Activated B cell treated with CpG ODN at 0.5 μM for 24 hours (primary cell): Measurements from ENCODE around the gene SMAD3. TPM values are rescaled to one million over a fixed set of nuclear protein-coding genes. Genes with fewer than 3 reads are reported as not detected.

Experiments used
- ATAC-seq: fragments of 200-7000 bp; cut with Tn5 transposase; one replicate; pipeline ENCODE4 v1.10.0; 2021; ENCODE audit warnings: low read depth, mild to moderate bottlenecking, moderate library complexity
- CTCF ChIA-PET: fragments of 350-600 bp; sonication (Branson Sonifier 250); formaldehyde crosslinking; loops from one replicate; lab custom pipeline; 2021; ENCODE audit warnings: antibody characterized with exemption; lab: Charles Lee
- POLR2A ChIA-PET: fragments of 350-600 bp; sonication (Branson Sonifier 250); formaldehyde crosslinking; loops from one replicate; lab custom pipeline; 2021; ENCODE audit warnings: antibody characterized with exemption; lab: Charles Lee
- DNase-seq: peaks from one replicate; pipeline ENCODE4 v3.0.0; 2022
- H3K27ac Mint-ChIP-seq: one replicate; pipeline ENCODE4 v1.8.0; 2020; ENCODE audit warnings: mixed read lengths
- H3K27me3 Mint-ChIP-seq: one replicate; pipeline ENCODE4 v1.8.0; 2021; ENCODE audit warnings: mixed read lengths
- H3K36me3 Mint-ChIP-seq: one replicate; pipeline ENCODE4 v1.8.0; 2021; ENCODE audit warnings: low read depth, mixed read lengths
- H3K4me1 Mint-ChIP-seq: one replicate; pipeline ENCODE4 v1.8.0; 2021; ENCODE audit warnings: mixed read lengths
- H3K4me3 Mint-ChIP-seq: one replicate; pipeline ENCODE4 v1.8.0; 2020; ENCODE audit warnings: mild to moderate bottlenecking, mixed read lengths
- H3K9me3 Mint-ChIP-seq: one replicate; pipeline ENCODE4 v1.8.0; 2020; ENCODE audit warnings: mixed read lengths
- CTCF ChIP-seq: fragments of 200-600 bp; IDR thresholded peaks from one replicate; pipeline ENCODE4 v1.8.0; 2022; ENCODE audit warnings: antibody characterized with exemption, mild to moderate bottlenecking
- intact Hi-C: fragments of 100-400 bp; cut with micrococcal nuclease; formaldehyde crosslinking; loops from one replicate; pipeline ENCODE4 v1.15.1; 2024
- total RNA-seq: library from RNA; stranded (reverse); gene quantifications from 2 replicates; pipeline ENCODE4 v1.2.3, GENCODE V29; 2022

SMAD3 gene
- total RNA-seq, 1 donor from 2014 or later: 118 TPM

- no peak overlapping the region for H3K27ac Mint-ChIP-seq
Measured at GRCh38 chr15:67035886-67036285, 29.5 kb upstream of the SMAD3 start.

GRCh38 chr15:67036775-67037555 is 28.4 kb upstream of the SMAD3 start:
- H3K36me3 Mint-ChIP-seq: no peaks in the 10 kb centered on the region
- no peak overlapping the region for H3K4me3 Mint-ChIP-seq
- peaks cover 4% of the 10 kb centered on the region for H3K27me3 Mint-ChIP-seq
- H3K9me3 Mint-ChIP-seq: no peaks in the 10 kb centered on the region
- POLR2A ChIA-PET: interaction anchor here (0.6 to 1.0 kb wide), 3 partner anchors 14 to 39 kb away, joined by 3 to 4 read pairs (median 3); no protein-coding TSS in a partner anchor
- no peak overlapping the region for H3K27ac Mint-ChIP-seq
- no peak for DNase-seq
- H3K4me1 Mint-ChIP-seq: peaks cover 38% of the 10 kb centered on the region
- no peak for ATAC-seq
- TF ChIP-seq CTCF: no peak
- intact Hi-C loops: no loop called here
- CTCF ChIA-PET: interaction anchor here (1.1 to 2.1 kb wide), 2 partner anchors 44 to 90 kb away, joined by 3 to 5 read pairs; no protein-coding TSS in a partner anchor

More at GRCh38 chr15:67035886-67036285, 29.5 kb upstream of the SMAD3 start:
- intact Hi-C loops: no loop called here
- DNase-seq (no peak), ATAC-seq (no peak)
- ChIA-PET POLR2A (no interaction called here), CTCF (no interaction called here)
- H3K4me1 Mint-ChIP-seq: peaks cover 37% of the 10 kb centered on the region
- H3K36me3 Mint-ChIP-seq: no peaks in the 10 kb centered on the region
- H3K4me3 Mint-ChIP-seq: no peak overlapping the region
- H3K27me3 Mint-ChIP-seq: peaks cover 4% of the 10 kb centered on the region
- TF ChIP-seq CTCF: no peak
- no peaks in the 10 kb centered on the region for H3K9me3 Mint-ChIP-seq

- peaks cover 45% of the 10 kb centered on the region for H3K4me1 Mint-ChIP-seq
- H3K36me3 Mint-ChIP-seq: no peaks in the 10 kb centered on the region
- intact Hi-C loops: no loop called here
- no peak overlapping the region for H3K4me3 Mint-ChIP-seq
- CTCF ChIA-PET: interaction anchor here (1.1 to 2.1 kb wide), 2 partner anchors 44 to 91 kb away, joined by 3 to 5 read pairs; no protein-coding TSS in a partner anchor
- no peaks in the 10 kb centered on the region for H3K9me3 Mint-ChIP-seq
- no peak overlapping the region for H3K27ac Mint-ChIP-seq
- no peak for DNase-seq
- POLR2A ChIA-PET: interaction anchor here (0.6 to 1.0 kb wide), 3 partner anchors 14 to 39 kb away, joined by 3 to 4 read pairs (median 3); no protein-coding TSS in a partner anchor
- no peak for ATAC-seq
- no peak for TF ChIP-seq CTCF
- H3K27me3 Mint-ChIP-seq: peaks cover 4% of the 10 kb centered on the region
Measured at GRCh38 chr15:67037694-67038093, 27.7 kb upstream of the SMAD3 start.

- ATAC-seq: no peak
- DNase-seq: no peak
- ChIA-PET CTCF (interaction anchor here (2.1 kb wide), 1 partner anchor 92 kb away, joined by 5 read pairs; no protein-coding TSS in a partner anchor), POLR2A (no interaction called here)
- intact Hi-C loops: no loop called here
- Mint-ChIP-seq H3K9me3 (no peaks in the 10 kb centered on the region), H3K27me3 (no peaks in the 10 kb centered on the region), H3K27ac (no peak overlapping the region), H3K4me1 (peaks cover 52% of the 10 kb centered on the region), H3K4me3 (no peak overlapping the region), H3K36me3 (no peaks in the 10 kb centered on the region)
- no peak for TF ChIP-seq CTCF
Measured at GRCh38 chr15:67038736-67039135, 26.7 kb upstream of the SMAD3 start.

GRCh38 chr15:67039384-67040075 is 25.9 kb upstream of the SMAD3 start:
- H3K36me3 Mint-ChIP-seq: no peaks in the 10 kb centered on the region
- peaks cover 48% of the 10 kb centered on the region for H3K4me1 Mint-ChIP-seq
- no peak for ATAC-seq
- no peaks in the 10 kb centered on the region for H3K27me3 Mint-ChIP-seq
- intact Hi-C loops: no loop called here
- H3K4me3 Mint-ChIP-seq: no peak overlapping the region
- TF ChIP-seq CTCF: no peak
- DNase-seq: no peak
- H3K27ac Mint-ChIP-seq: no peak overlapping the region
- POLR2A ChIA-PET: no interaction called here
- CTCF ChIA-PET: no interaction called here
- no peaks in the 10 kb centered on the region for H3K9me3 Mint-ChIP-seq
